Progenitor cell of endocrine pancreas (in vitro differentiated cells): ENCODE data around the gene PLPPR4. TPM values are rescaled to one million over a fixed set of nuclear protein-coding genes. Genes with fewer than 3 reads are reported as not detected.

Source experiments
- DNase-seq: peaks from one replicate; pipeline ENCODE4 v3.0.0; 2021; ENCODE audit warnings: low spot score; ENCODE audit not compliant: unreplicated experiment
- H3K27ac Mint-ChIP-seq: 2 replicates; pipeline ENCODE4 v1.8.0; 2021; ENCODE audit warnings: mild to moderate bottlenecking, moderate library complexity, mixed read lengths
- H3K27me3 Mint-ChIP-seq: 2 replicates; pipeline ENCODE4 v1.8.0; 2021; ENCODE audit warnings: mixed read lengths
- H3K36me3 Mint-ChIP-seq: 2 replicates; pipeline ENCODE4 v1.8.0; 2022; ENCODE audit warnings: mixed read lengths; ENCODE audit not compliant: insufficient read depth
- H3K4me1 Mint-ChIP-seq: 2 replicates; pipeline ENCODE4 v1.8.0; 2021; ENCODE audit warnings: low read depth, mixed read lengths
- H3K4me3 Mint-ChIP-seq: 2 replicates; pipeline ENCODE4 v1.8.0; 2021; ENCODE audit warnings: low read depth, mild to moderate bottlenecking, moderate library complexity, mixed read lengths
- H3K9me3 Mint-ChIP-seq: 2 replicates; pipeline ENCODE4 v1.8.0; 2021; ENCODE audit warnings: low read depth, mixed read lengths
- total RNA-seq: library from RNA; stranded (reverse); gene quantifications from 2 replicates; pipeline ENCODE4 v1.2.1, GENCODE V29; 2021
- TF ChIP-seq, protein P1 (sequence below): fragments of 200-600 bp; sonication (generic); IDR thresholded peaks from one replicate; pipeline ENCODE4 v1.5.0; 2021; ENCODE audit warnings: antibody characterized with exemption, mild to moderate bottlenecking; ENCODE audit not compliant: unreplicated experiment

PLPPR4 gene
- total RNA-seq, 1 donor from 2014 or later = 0.31 TPM

DNA sequence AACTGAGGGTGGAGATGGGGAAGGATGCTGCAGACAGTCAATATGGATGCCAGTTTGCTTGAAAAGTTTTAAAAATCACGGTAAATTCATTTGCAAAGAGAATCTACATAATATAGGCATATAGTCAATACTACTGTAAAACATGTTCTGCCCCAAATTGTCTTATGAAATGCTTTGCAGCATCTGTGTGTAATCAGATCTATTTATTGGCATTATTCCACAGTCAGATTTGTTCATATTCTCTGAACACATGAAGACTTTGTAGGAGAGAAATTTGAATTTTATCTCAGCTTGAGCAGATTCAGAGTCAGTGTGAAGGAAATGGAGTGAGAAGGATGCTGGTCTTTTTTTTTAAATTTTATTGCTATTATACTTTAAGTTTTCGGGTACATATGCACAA lies 88.5 kb downstream of the PLPPR4 start:
- H3K4me1 Mint-ChIP-seq = no peaks in the 10 kb centered on the region

DNA sequence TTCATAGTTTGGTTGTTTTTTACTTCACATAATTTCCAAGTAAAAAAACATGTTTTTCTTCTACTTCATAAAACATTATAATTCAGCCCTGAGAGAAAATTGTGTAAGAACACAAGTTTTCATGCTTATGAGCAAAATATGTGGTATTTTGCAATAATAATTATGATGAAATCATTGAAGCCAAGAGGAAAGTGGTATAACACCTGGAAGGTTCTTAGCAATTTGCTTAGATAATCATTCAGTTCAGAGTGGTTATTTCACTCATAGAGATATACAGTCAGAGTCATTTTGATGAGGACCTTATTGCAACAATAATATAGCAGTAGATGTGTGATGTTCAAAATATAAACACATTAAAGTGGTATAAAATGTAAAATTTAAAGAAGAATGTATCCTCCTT lies 94.5 kb downstream of the PLPPR4 start:
- no peak for DNase-seq
- Mint-ChIP-seq H3K36me3 (no peaks in the 10 kb centered on the region), H3K27me3 (no peaks in the 10 kb centered on the region), H3K4me3 (no peak overlapping the region), H3K9me3 (no peaks in the 10 kb centered on the region), H3K27ac (no peak overlapping the region), H3K4me1 (no peaks in the 10 kb centered on the region)
- TF ChIP-seq, protein P1, sequence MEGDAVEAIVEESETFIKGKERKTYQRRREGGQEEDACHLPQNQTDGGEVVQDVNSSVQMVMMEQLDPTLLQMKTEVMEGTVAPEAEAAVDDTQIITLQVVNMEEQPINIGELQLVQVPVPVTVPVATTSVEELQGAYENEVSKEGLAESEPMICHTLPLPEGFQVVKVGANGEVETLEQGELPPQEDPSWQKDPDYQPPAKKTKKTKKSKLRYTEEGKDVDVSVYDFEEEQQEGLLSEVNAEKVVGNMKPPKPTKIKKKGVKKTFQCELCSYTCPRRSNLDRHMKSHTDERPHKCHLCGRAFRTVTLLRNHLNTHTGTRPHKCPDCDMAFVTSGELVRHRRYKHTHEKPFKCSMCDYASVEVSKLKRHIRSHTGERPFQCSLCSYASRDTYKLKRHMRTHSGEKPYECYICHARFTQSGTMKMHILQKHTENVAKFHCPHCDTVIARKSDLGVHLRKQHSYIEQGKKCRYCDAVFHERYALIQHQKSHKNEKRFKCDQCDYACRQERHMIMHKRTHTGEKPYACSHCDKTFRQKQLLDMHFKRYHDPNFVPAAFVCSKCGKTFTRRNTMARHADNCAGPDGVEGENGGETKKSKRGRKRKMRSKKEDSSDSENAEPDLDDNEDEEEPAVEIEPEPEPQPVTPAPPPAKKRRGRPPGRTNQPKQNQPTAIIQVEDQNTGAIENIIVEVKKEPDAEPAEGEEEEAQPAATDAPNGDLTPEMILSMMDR = no peak

More for the DNA sequence above, 88.5 kb downstream of the PLPPR4 start:
- Mint-ChIP-seq H3K27me3 (no peaks in the 10 kb centered on the region), H3K9me3 (no peaks in the 10 kb centered on the region), H3K4me3 (no peak overlapping the region), H3K27ac (no peak overlapping the region), H3K36me3 (no peaks in the 10 kb centered on the region)
- TF ChIP-seq, protein P1 = no peak
- no peak for DNase-seq
